Measurements from ENCODE around the gene COMP.

- TF ChIP-seq CTCF (IDR thresholded peaks at IDR 0.05) (no peak), POLR2A (IDR thresholded peaks at IDR 0.05) (no peak)
These were observed 12.5 kb upstream of the COMP start for GRCh38 chr19:18803550-18804138.

All from esophagus squamous epithelium (tissue), 4 donors.